Natural killer cell (primary cell): ENCODE data around the gene HSD17B2. TPM values are rescaled to one million over a fixed set of nuclear protein-coding genes. Genes with fewer than 3 reads are reported as not detected.

ENCODE experiments used
- ATAC-seq, 3 donors: fragments of 150-1000 bp in 2 of 3; fragments of 200-7000 bp in 1 of 3; cut with Tn5 transposase; 1 replicate in 1 of 3; 2 replicates in 2 of 3; pipeline ENCODE4 v1.10.0; 2021; ENCODE audit warnings: mild to moderate bottlenecking in 2 of 3, moderate library complexity in 2 of 3
- DNase-seq, 2 donors: peaks; one replicate each; pipeline versions ENCODE4 v3.0.0 to v3.0.0-alpha.2; 2013 to 2021; ENCODE audit warnings: mixed read lengths in 1 of 2
- H3K27ac ChIP-seq: one replicate; pipeline ENCODE4 v1.5.1; 2013; ENCODE audit warnings: mild to moderate bottlenecking, low read length
- H3K27me3 ChIP-seq: one replicate; pipeline ENCODE4 v1.6.1; 2013; ENCODE audit warnings: low read length; ENCODE audit not compliant: control insufficient read depth, insufficient read depth
- H3K36me3 ChIP-seq: one replicate; pipeline ENCODE4 v1.6.1; 2013; ENCODE audit warnings: low read length; ENCODE audit not compliant: control insufficient read depth, insufficient read depth
- H3K4me1 ChIP-seq: one replicate; pipeline ENCODE4 v1.6.1; 2013; ENCODE audit warnings: low read length; ENCODE audit not compliant: control insufficient read depth, insufficient read depth
- H3K4me3 ChIP-seq: one replicate; pipeline ENCODE4 v1.5.1; 2013; ENCODE audit warnings: low read length
- H3K9me3 ChIP-seq: one replicate; pipeline ENCODE4 v1.6.1; 2013; ENCODE audit warnings: low read length; ENCODE audit not compliant: control insufficient read depth, insufficient read depth
- H3K27ac Mint-ChIP-seq, 2 donors: one replicate each; pipeline ENCODE4 v1.8.0; 2022; ENCODE audit warnings: mild to moderate bottlenecking in 2 of 2, mixed read lengths in 2 of 2, moderate library complexity in 1 of 2
- H3K27me3 Mint-ChIP-seq, 2 donors: one replicate each; pipeline ENCODE4 v1.8.0; 2022; ENCODE audit warnings: low read depth in 2 of 2, mixed read lengths in 2 of 2
- H3K36me3 Mint-ChIP-seq: one replicate; pipeline ENCODE4 v1.8.0; 2022; ENCODE audit warnings: mixed read lengths
- H3K4me1 Mint-ChIP-seq, 2 donors: one replicate each; pipeline ENCODE4 v1.8.0; 2022; ENCODE audit warnings: mixed read lengths in 2 of 2
- H3K4me3 Mint-ChIP-seq: one replicate; pipeline ENCODE4 v1.8.0; 2022; ENCODE audit warnings: mild to moderate bottlenecking, moderate library complexity, mixed read lengths
- H3K9me3 Mint-ChIP-seq, 2 donors: one replicate each; pipeline ENCODE4 v1.8.0; 2022; ENCODE audit warnings: mixed read lengths in 2 of 2
- WGBS: methylation state at CpG from one replicate; pipeline ENCODE4 v1.1.7; 2013; ENCODE audit warnings: missing lambda C conversion rate; ENCODE audit not compliant: insufficient coverage; 5-methylcytosine and 5-hydroxymethylcytosine counted together
- intact Hi-C: fragments of 100-400 bp; cut with micrococcal nuclease; formaldehyde crosslinking; loops from one replicate; pipeline ENCODE4 v1.14.2; 2022
- total RNA-seq, 4 donors: library from RNA; stranded (reverse); fragments of 120-200 nt in 1 of 4; gene quantifications; one replicate each; pipeline versions ENCODE4 v1.2.3 to v1.2.4, GENCODE V29; 2013 to 2022
- TF ChIP-seq, protein P1 (sequence below): fragments of 200-600 bp; IDR thresholded peaks from one replicate; pipeline ENCODE4 v1.8.0; 2022; ENCODE audit warnings: antibody characterized with exemption

Gene HSD17B2
- total RNA-seq, 3 donors from 2014 or later (not counting 1 experiment from before 2014, with no cell fraction given) = not detected

DNA sequence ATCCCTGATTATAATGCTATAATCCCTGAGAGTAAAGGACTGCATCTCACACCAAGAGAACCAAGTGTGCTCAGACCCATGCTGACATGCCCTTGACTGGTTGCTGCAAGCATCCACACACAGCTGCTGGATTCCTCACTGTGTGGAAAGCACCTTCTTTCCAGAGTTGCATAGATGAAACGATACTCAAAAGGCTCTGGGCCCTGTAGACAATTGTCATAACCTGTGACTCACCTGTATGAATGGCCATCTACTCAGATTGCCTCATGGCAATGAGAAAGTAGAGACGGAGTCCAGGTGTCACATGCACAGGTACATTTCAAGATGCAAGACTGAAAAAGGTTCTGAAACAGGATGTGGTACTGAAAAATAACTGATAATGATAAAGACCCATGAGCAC is 76.9 kb downstream of the HSD17B2 start:
- Histone ChIP-seq H3K4me1 (no peaks in the 10 kb centered on the region), H3K36me3 (no peaks in the 10 kb centered on the region), H3K4me3 (no peak overlapping the region), H3K27me3 (no peaks in the 10 kb centered on the region), H3K27ac (no peak overlapping the region), H3K9me3 (no peaks in the 10 kb centered on the region)
- TF ChIP-seq, protein P1, sequence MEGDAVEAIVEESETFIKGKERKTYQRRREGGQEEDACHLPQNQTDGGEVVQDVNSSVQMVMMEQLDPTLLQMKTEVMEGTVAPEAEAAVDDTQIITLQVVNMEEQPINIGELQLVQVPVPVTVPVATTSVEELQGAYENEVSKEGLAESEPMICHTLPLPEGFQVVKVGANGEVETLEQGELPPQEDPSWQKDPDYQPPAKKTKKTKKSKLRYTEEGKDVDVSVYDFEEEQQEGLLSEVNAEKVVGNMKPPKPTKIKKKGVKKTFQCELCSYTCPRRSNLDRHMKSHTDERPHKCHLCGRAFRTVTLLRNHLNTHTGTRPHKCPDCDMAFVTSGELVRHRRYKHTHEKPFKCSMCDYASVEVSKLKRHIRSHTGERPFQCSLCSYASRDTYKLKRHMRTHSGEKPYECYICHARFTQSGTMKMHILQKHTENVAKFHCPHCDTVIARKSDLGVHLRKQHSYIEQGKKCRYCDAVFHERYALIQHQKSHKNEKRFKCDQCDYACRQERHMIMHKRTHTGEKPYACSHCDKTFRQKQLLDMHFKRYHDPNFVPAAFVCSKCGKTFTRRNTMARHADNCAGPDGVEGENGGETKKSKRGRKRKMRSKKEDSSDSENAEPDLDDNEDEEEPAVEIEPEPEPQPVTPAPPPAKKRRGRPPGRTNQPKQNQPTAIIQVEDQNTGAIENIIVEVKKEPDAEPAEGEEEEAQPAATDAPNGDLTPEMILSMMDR = no peak
- peaks cover 3 to 22% of the 10 kb centered on the region in 2 donors for H3K27me3 Mint-ChIP-seq
- intact Hi-C loops = no loop called here
- H3K36me3 Mint-ChIP-seq = no peaks in the 10 kb centered on the region
- 68% methylated on average over 2 of the region's 2 CpGs for whole genome bisulfite sequencing
- DNase-seq = no peak
- H3K27ac Mint-ChIP-seq = no peak overlapping the region
- no peaks in the 10 kb centered on the region for H3K4me1 Mint-ChIP-seq
- no peaks in the 10 kb centered on the region for H3K9me3 Mint-ChIP-seq
- no peak overlapping the region for H3K4me3 Mint-ChIP-seq
- ATAC-seq = no peak

DNA sequence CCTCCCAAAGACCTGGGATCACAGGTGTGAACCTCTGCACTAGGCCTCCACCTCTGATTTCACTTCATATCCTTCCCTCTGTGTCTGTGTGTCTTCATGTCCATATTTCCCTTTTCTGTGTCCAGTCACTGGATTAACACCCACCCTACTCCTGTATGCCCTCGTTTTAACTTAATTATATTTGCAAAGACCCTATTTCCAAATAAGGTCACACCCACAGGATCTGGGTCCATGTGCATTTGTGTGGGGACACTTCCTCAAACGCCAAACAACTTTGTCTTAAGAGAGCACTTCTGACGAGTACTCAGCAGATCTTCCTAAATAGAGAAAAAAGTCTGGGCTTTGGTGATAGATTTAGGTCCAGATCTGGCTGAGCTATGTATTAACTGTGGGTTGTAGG is 78.7 kb downstream of the HSD17B2 start:
- Mint-ChIP-seq H3K4me3 (no peak overlapping the region), H3K27ac (no peak overlapping the region), H3K36me3 (no peaks in the 10 kb centered on the region), H3K27me3 (peaks cover 3 to 21% of the 10 kb centered on the region in 2 donors), H3K9me3 (no peaks in the 10 kb centered on the region), H3K4me1 (no peaks in the 10 kb centered on the region)
- H3K36me3 ChIP-seq = no peaks in the 10 kb centered on the region
- DNase-seq (no peak), ATAC-seq (no peak)
- WGBS = 81% methylated on average over 3 of the region's 3 CpGs
- H3K27ac ChIP-seq = no peak overlapping the region
- no peaks in the 10 kb centered on the region for H3K27me3 ChIP-seq
- no peak overlapping the region for H3K4me3 ChIP-seq
- no peaks in the 10 kb centered on the region for H3K9me3 ChIP-seq
- no peaks in the 10 kb centered on the region for H3K4me1 ChIP-seq
- TF ChIP-seq, protein P1 = no peak
- intact Hi-C loops = no loop called here

DNA sequence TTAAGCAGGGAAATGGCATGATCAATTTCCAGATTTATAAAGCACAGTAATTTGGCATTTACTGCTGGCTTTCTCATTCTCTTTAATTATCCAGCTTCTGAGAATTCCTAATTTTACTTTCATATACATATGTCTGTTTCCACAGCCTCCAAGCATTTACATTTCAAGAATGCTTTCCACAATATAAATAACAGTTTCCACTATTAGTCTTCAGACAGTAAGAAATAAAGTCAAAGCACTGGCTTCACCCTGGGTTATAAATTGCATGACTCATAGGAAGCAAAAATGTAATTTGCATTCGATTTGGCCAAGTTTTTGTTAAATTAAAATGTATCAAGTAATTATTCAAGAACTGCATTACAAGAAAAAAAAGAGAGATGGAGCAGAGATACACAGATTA is 81.5 kb downstream of the HSD17B2 start:
- TF ChIP-seq, protein P1 = no peak
- Histone ChIP-seq H3K9me3 (no peaks in the 10 kb centered on the region), H3K27ac (no peak overlapping the region), H3K27me3 (no peaks in the 10 kb centered on the region), H3K4me3 (no peak overlapping the region), H3K36me3 (no peaks in the 10 kb centered on the region), H3K4me1 (no peaks in the 10 kb centered on the region)
- intact Hi-C loops = no loop called here
- no peaks in the 10 kb centered on the region for H3K4me1 Mint-ChIP-seq
- no peaks in the 10 kb centered on the region for H3K9me3 Mint-ChIP-seq
- H3K27me3 Mint-ChIP-seq = peaks cover 0 to 5% of the 10 kb centered on the region in 2 donors
- DNase-seq = no peak
- H3K27ac Mint-ChIP-seq = no peak overlapping the region
- no peaks in the 10 kb centered on the region for H3K36me3 Mint-ChIP-seq
- ATAC-seq = no peak
- no peak overlapping the region for H3K4me3 Mint-ChIP-seq
- no CpG with 5 or more reads among the region's 1 CpG for WGBS

DNA sequence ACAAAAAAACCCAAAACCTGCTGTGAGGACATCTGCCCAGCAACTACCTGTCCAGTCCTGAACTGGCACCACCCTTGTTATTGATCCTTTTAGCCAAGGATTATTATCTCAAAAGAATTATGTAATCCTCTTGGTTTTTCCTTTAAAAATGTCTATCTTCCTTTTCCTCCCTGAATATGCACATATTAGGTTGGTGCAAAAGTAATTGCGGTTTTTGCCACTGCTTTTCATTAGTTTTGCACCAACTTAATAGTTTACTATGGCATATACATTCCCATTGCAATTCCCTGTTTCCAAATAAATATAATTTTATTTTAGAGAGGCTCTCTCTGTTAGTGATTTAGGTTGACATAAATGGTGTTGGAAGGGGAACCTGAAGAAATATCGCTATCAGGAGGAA is 83.7 kb downstream of the HSD17B2 start:
- DNase-seq (no peak), ATAC-seq (no peak)
- Histone ChIP-seq H3K27ac (no peak overlapping the region), H3K9me3 (no peaks in the 10 kb centered on the region), H3K4me3 (no peak overlapping the region), H3K36me3 (no peaks in the 10 kb centered on the region), H3K4me1 (no peaks in the 10 kb centered on the region), H3K27me3 (no peaks in the 10 kb centered on the region)
- peaks cover 0 to 13% of the 10 kb centered on the region in 2 donors for H3K27me3 Mint-ChIP-seq
- H3K36me3 Mint-ChIP-seq = no peaks in the 10 kb centered on the region
- no peak overlapping the region for H3K27ac Mint-ChIP-seq
- intact Hi-C loops = no loop called here
- TF ChIP-seq, protein P1 = no peak
- WGBS = 100% methylated on average over 1 of the region's 2 CpGs
- H3K4me3 Mint-ChIP-seq = no peak overlapping the region
- no peaks in the 10 kb centered on the region for H3K9me3 Mint-ChIP-seq
- no peaks in the 10 kb centered on the region for H3K4me1 Mint-ChIP-seq
